Measurements from ENCODE around the gene EIF4B. TPM values are rescaled to one million over a fixed set of nuclear protein-coding genes. Genes with fewer than 3 reads are reported as not detected.

EIF4B gene
- total and polyA plus RNA-seq, 2 experiments from 2014 or later: 141 to 584 TPM

- no peak overlapping the region; the same call in 2 of the 3 replicates for H3K4me3 Mint-ChIP-seq
- H3K9me3 Mint-ChIP-seq: no peaks in the 10 kb centered on the region
- no peak overlapping the region for H3K27ac Mint-ChIP-seq
- H2AFZ ChIP-seq: no peak overlapping the region
- TF ChIP-seq STAT1 (IDR thresholded peaks at IDR 0.05; ENCODE audit: unreplicated experiment) (no peak), EZH2phosphoT487 (IDR thresholded peaks at IDR 0.05; ENCODE audit: unreplicated experiment) (no peak), CTCF (conservative IDR thresholded peaks at IDR 0.05; ENCODE audit: low read depth in 2 of 2) (no peak), JUNB (IDR thresholded peaks at IDR 0.05; ENCODE audit: unreplicated experiment) (no peak), CREB1 (CRISPR knock-in tag; IDR thresholded peaks at IDR 0.05; ENCODE audit: low read depth) (no peak), ZNF462 (CRISPR knock-in tag; IDR thresholded peaks at IDR 0.05) (no peak), EZH2 (IDR thresholded peaks at IDR 0.05; ENCODE audit: low read depth, unreplicated experiment) (no peak), ZNF331 (CRISPR knock-in tag; IDR thresholded peaks at IDR 0.05; ENCODE audit: low read depth) (no peak), NANOG (IDR thresholded peaks at IDR 0.05; ENCODE audit: borderline replicate concordance) (no peak), POLR2AphosphoS5 (IDR thresholded peaks at IDR 0.05; ENCODE audit: low read depth) (no peak), ZNF114 (CRISPR knock-in tag; IDR thresholded peaks at IDR 0.05) (no peak)
- TF ChIP-seq, protein P1, sequence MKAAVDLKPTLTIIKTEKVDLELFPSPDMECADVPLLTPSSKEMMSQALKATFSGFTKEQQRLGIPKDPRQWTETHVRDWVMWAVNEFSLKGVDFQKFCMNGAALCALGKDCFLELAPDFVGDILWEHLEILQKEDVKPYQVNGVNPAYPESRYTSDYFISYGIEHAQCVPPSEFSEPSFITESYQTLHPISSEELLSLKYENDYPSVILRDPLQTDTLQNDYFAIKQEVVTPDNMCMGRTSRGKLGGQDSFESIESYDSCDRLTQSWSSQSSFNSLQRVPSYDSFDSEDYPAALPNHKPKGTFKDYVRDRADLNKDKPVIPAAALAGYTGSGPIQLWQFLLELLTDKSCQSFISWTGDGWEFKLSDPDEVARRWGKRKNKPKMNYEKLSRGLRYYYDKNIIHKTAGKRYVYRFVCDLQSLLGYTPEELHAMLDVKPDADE (IDR thresholded peaks at IDR 0.05): no peak
- TF ChIP-seq, protein P2, sequence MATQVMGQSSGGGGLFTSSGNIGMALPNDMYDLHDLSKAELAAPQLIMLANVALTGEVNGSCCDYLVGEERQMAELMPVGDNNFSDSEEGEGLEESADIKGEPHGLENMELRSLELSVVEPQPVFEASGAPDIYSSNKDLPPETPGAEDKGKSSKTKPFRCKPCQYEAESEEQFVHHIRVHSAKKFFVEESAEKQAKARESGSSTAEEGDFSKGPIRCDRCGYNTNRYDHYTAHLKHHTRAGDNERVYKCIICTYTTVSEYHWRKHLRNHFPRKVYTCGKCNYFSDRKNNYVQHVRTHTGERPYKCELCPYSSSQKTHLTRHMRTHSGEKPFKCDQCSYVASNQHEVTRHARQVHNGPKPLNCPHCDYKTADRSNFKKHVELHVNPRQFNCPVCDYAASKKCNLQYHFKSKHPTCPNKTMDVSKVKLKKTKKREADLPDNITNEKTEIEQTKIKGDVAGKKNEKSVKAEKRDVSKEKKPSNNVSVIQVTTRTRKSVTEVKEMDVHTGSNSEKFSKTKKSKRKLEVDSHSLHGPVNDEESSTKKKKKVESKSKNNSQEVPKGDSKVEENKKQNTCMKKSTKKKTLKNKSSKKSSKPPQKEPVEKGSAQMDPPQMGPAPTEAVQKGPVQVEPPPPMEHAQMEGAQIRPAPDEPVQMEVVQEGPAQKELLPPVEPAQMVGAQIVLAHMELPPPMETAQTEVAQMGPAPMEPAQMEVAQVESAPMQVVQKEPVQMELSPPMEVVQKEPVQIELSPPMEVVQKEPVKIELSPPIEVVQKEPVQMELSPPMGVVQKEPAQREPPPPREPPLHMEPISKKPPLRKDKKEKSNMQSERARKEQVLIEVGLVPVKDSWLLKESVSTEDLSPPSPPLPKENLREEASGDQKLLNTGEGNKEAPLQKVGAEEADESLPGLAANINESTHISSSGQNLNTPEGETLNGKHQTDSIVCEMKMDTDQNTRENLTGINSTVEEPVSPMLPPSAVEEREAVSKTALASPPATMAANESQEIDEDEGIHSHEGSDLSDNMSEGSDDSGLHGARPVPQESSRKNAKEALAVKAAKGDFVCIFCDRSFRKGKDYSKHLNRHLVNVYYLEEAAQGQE (IDR thresholded peaks at IDR 0.05; ENCODE audit: unreplicated experiment): no peak
- H4K20me1 ChIP-seq (replicated peaks; ENCODE audit: insufficient read depth): no peaks in the 10 kb centered on the region
- peaks cover 18% of the 10 kb centered on the region for H3K4me1 ChIP-seq (ENCODE audit: insufficient read depth)
- DNase-seq (ENCODE audit: low spot score) (no peak), ATAC-seq (no peak)
- H3K4me3 ChIP-seq: no peak overlapping the region
- H3K27me3 ChIP-seq (ENCODE audit: insufficient read depth): 0 out of 2 replicates have a peak, but pooled peaks cover 3% of the 10 kb centered on the region
- H3K36me3 ChIP-seq (ENCODE audit: insufficient read depth): no peaks in the 10 kb centered on the region; the same call in 1 of the 2 replicates
- H3K4me1 Mint-ChIP-seq: peaks cover 42% of the 10 kb centered on the region
- H3F3A ChIP-seq (replicated peaks; ENCODE audit: low read depth): no peaks in the 10 kb centered on the region
- H3K9me2 ChIP-seq (ENCODE audit: insufficient read depth): no peaks in the 10 kb centered on the region
- no peak overlapping the region for H3K27ac ChIP-seq (ENCODE audit: low read depth)
- H3K36me3 Mint-ChIP-seq (ENCODE audit: low read depth): peaks cover 3% of the 10 kb centered on the region; the same call in 1 of the 3 replicates
- H3K27me3 Mint-ChIP-seq (ENCODE audit: insufficient read depth, low read depth, poor library complexity): peaks cover 16% of the 10 kb centered on the region
- H3K79me2 ChIP-seq (replicated peaks; ENCODE audit: insufficient read depth): no peaks in the 10 kb centered on the region
- H3K4me2 ChIP-seq: no peak overlapping the region
These were observed 61.1 kb downstream of the EIF4B start for GRCh38 chr12:53067074-53067992.
